BE2C (cell line): ENCODE results near the gene FAM216B.

Source experiments
- DNase-seq: peaks from one replicate; pipeline ENCODE4 v3.0.0-alpha.2; 2020
- H3K27me3 ChIP-seq: fragments of 250-450 bp; sonication (Bioruptor Pico); 2 replicates; pipeline ENCODE4 v1.5.1; 2020; ENCODE audit warnings: mild to moderate bottlenecking
- H3K36me3 ChIP-seq: fragments of 250-450 bp; sonication (Bioruptor Pico); 2 replicates; pipeline ENCODE4 v1.5.1; 2020; ENCODE audit warnings: mild to moderate bottlenecking
- H3K4me1 ChIP-seq: fragments of 250-450 bp; sonication (Bioruptor Pico); 2 replicates; pipeline ENCODE4 v1.5.1; 2020
- H3K4me3 ChIP-seq: 2 replicates; pipeline ENCODE4 v1.5.1; 2011; ENCODE audit warnings: low read depth, low read length
- H3K9me3 ChIP-seq: fragments of 250-450 bp; sonication (Bioruptor Pico); 2 replicates; pipeline ENCODE4 v1.5.1; 2020
- CTCF ChIP-seq: IDR thresholded peaks from 2 replicates; pipeline ENCODE4 v1.5.1; 2012; ENCODE audit warnings: mild to moderate bottlenecking, low read depth, low read length

The FAM216B gene

GRCh38 chr13:42745655-42746054 lies 35.7 kb upstream of the FAM216B start:
- DNase-seq = no peak
- no peaks in the 10 kb centered on the region for H3K36me3 ChIP-seq
- H3K27me3 ChIP-seq = no peaks in the 10 kb centered on the region
- no peak overlapping the region for H3K4me3 ChIP-seq
- no peaks in the 10 kb centered on the region for H3K9me3 ChIP-seq
- H3K4me1 ChIP-seq = peaks cover 3% of the 10 kb centered on the region; the same call in 1 of the 2 replicates
- no peak for TF ChIP-seq CTCF

- Histone ChIP-seq H3K36me3 (no peaks in the 10 kb centered on the region), H3K4me3 (no peak overlapping the region), H3K4me1 (no peaks in the 10 kb centered on the region), H3K27me3 (no peaks in the 10 kb centered on the region), H3K9me3 (no peaks in the 10 kb centered on the region)
- no peak for DNase-seq
- TF ChIP-seq CTCF = no peak
Measured at GRCh38 chr13:42746866-42747265, 34.5 kb upstream of the FAM216B start.

- DNase-seq = no peak
- TF ChIP-seq CTCF = no peak
- Histone ChIP-seq H3K9me3 (no peaks in the 10 kb centered on the region), H3K4me3 (no peak overlapping the region), H3K36me3 (no peaks in the 10 kb centered on the region), H3K27me3 (no peaks in the 10 kb centered on the region), H3K4me1 (no peaks in the 10 kb centered on the region)
Measured at GRCh38 chr13:42747399-42747873, 33.9 kb upstream of the FAM216B start.

- DNase-seq = no peak
- no peak for TF ChIP-seq CTCF
Measured at GRCh38 chr13:42750794-42751193, 30.6 kb upstream of the FAM216B start.

GRCh38 chr13:42751693-42752092 lies 29.7 kb upstream of the FAM216B start:
- TF ChIP-seq CTCF = no peak
- H3K4me1 ChIP-seq = peaks cover 8% of the 10 kb centered on the region; the same call in 1 of the 2 replicates
- H3K9me3 ChIP-seq = no peaks in the 10 kb centered on the region
- DNase-seq = no peak
- H3K4me3 ChIP-seq = no peak overlapping the region
- H3K27me3 ChIP-seq = no peaks in the 10 kb centered on the region
- H3K36me3 ChIP-seq = no peaks in the 10 kb centered on the region

More at GRCh38 chr13:42750794-42751193, 30.6 kb upstream of the FAM216B start:
- H3K27me3 ChIP-seq = no peaks in the 10 kb centered on the region
- no peaks in the 10 kb centered on the region for H3K9me3 ChIP-seq
- no peak overlapping the region for H3K4me3 ChIP-seq
- H3K36me3 ChIP-seq = no peaks in the 10 kb centered on the region
- peaks cover 8% of the 10 kb centered on the region; the same call in 1 of the 2 replicates for H3K4me1 ChIP-seq

- no peak for DNase-seq
- H3K9me3 ChIP-seq = no peaks in the 10 kb centered on the region
- H3K4me1 ChIP-seq = peaks cover 8% of the 10 kb centered on the region; the same call in 1 of the 2 replicates
Measured at GRCh38 chr13:42752731-42753130, 28.7 kb upstream of the FAM216B start.

More at GRCh38 chr13:42752731-42753130, 28.7 kb upstream of the FAM216B start:
- Histone ChIP-seq H3K4me3 (no peak overlapping the region), H3K36me3 (no peaks in the 10 kb centered on the region), H3K27me3 (no peaks in the 10 kb centered on the region)
- TF ChIP-seq CTCF = no peak
